ENCODE data around the gene THBS1.

GRCh38 chr15:39584662-39585388, 3.9 kb downstream of the THBS1 start:
- no peak for TF ChIP-seq CTCF (conservative IDR thresholded peaks at IDR 0.05; ENCODE audit: low read length)
- TF ChIP-seq EZH2phosphoT487 (IDR thresholded peaks at IDR 0.05; ENCODE audit: borderline replicate concordance, low read depth, low read length) = no peak
